GM12878 (cell line): ENCODE measurements around the gene LEMD3. TPM values are rescaled to one million over a fixed set of nuclear protein-coding genes. Genes with fewer than 3 reads are reported as not detected.
A peak's percentile ranks its signal among the peaks of the same experiment; 100 is the strongest.

Source experiments
- ATAC-seq: fragments of 200-7000 bp; cut with Tn5 transposase; 3 replicates; pipeline ENCODE4 v1.9.1; 2020; ENCODE audit warnings: mild to moderate bottlenecking, moderate library complexity
- BruUV-seq: library from RNA; stranded (reverse); fragments of 400-500 nt; replicated peaks from 2 replicates; lab custom pipeline; 2021; lab: Mats Ljungman, UMichigan
- CTCF ChIA-PET: fragments of 300-600 bp; sonication (Branson Sonifier 250); formaldehyde crosslinking; extraction: SDS; loops from one replicate; lab custom pipeline; 2021; ENCODE audit warnings: inconsistent platforms; lab: Yijun Ruan, JAX
- POLR2A ChIA-PET: fragments of 350-600 bp; formaldehyde crosslinking; extraction: SDS; loops from one replicate; lab custom pipeline; 2021; ENCODE audit warnings: inconsistent platforms; lab: Charles Lee
- RAD21 ChIA-PET: fragments of 300-600 bp; sonication (Branson Sonifier 250); formaldehyde crosslinking; loops from one replicate; lab custom pipeline; 2023; ENCODE audit warnings: antibody characterized with exemption; ENCODE audit not compliant: unreplicated experiment; lab: Charles Lee
- SMC1A ChIA-PET: fragments of 300-600 bp; sonication (Branson Sonifier 250); formaldehyde crosslinking; loops from one replicate; lab custom pipeline; 2023; ENCODE audit not compliant: unreplicated experiment, uncharacterized antibody; lab: Charles Lee
- DNase-seq: peaks from one replicate; pipeline ENCODE4 v3.0.0-alpha.2; 2011; ENCODE audit warnings: low read depth, low spot score
- FAIRE-seq: peaks from 3 replicates; lab custom pipeline; 2011; peaks lifted over from hg19 to GRCh38; lab: Jason Lieb, UNC
- H2AFZ ChIP-seq: 2 replicates; pipeline ENCODE4 v1.6.0; 2011; ENCODE audit warnings: low read depth, low read length, control low read depth; ENCODE audit not compliant: control insufficient read depth
- H3K27ac ChIP-seq: 2 replicates; pipeline ENCODE4 v1.5.1; 2011; ENCODE audit warnings: control low read depth; ENCODE audit not compliant: control insufficient read depth, insufficient read depth
- H3K27me3 ChIP-seq, 2 experiments: replicated peaks in 1 of 2; 2 replicates each; pipeline versions ENCODE4 v1.6.0 to v1.6.1; 2011; ENCODE audit warnings: low read length in 1 of 2; ENCODE audit not compliant: control insufficient read depth in 2 of 2, insufficient read depth in 2 of 2
- H3K36me3 ChIP-seq, 2 experiments: 2 replicates each; pipeline ENCODE4 v1.5.1; 2011; ENCODE audit warnings: low read length in 1 of 2; ENCODE audit not compliant: control insufficient read depth in 2 of 2, insufficient read depth in 2 of 2
- H3K4me1 ChIP-seq: 2 replicates; pipeline ENCODE4 v1.6.1; 2011; ENCODE audit warnings: mild to moderate bottlenecking, low read length, moderate library complexity, mixed read lengths; ENCODE audit not compliant: control insufficient read depth, insufficient read depth
- H3K4me2 ChIP-seq: 2 replicates; pipeline ENCODE4 v1.6.0; 2011; ENCODE audit warnings: control low read depth; ENCODE audit not compliant: control insufficient read depth, insufficient read depth
- H3K4me3 ChIP-seq: fragments of 200-600 bp; sonication (generic); 2 replicates; pipeline ENCODE4 v1.5.1; 2016
- H3K79me2 ChIP-seq: 2 replicates; pipeline ENCODE4 v1.6.0; 2011; ENCODE audit warnings: low read length; ENCODE audit not compliant: control insufficient read depth, insufficient read depth
- H3K9ac ChIP-seq: 2 replicates; pipeline ENCODE4 v1.8.0; 2011; ENCODE audit warnings: low read length, control low read depth, mixed read lengths; ENCODE audit not compliant: control insufficient read depth, insufficient read depth
- H3K9me3 ChIP-seq: replicated peaks from 3 replicates; pipeline ENCODE4 v1.5.1; 2011; ENCODE audit warnings: mild to moderate bottlenecking, low read length; ENCODE audit not compliant: control insufficient read depth, insufficient read depth
- H4K20me1 ChIP-seq: 2 replicates; pipeline ENCODE4 v1.6.0; 2011; ENCODE audit not compliant: control insufficient read depth, insufficient read depth
- ESRRA ChIP-seq: IDR thresholded peaks from 2 replicates; pipeline ENCODE4 v1.6.1; 2012; ENCODE audit warnings: mild to moderate bottlenecking, low read length, improper control_type of control experiment
- FOXM1 ChIP-seq: IDR thresholded peaks from 2 replicates; pipeline ENCODE4 v1.6.1; 2012; ENCODE audit warnings: low read depth, mild to moderate bottlenecking, inconsistent platforms, low read length, moderate library complexity
- PBX3 ChIP-seq: IDR thresholded peaks from 2 replicates; pipeline ENCODE4 v1.6.1; 2011; ENCODE audit warnings: mild to moderate bottlenecking, low read depth, low read length, moderate library complexity; ENCODE audit not compliant: insufficient replicate concordance
- PKNOX1 ChIP-seq: fragments of 450-650 bp; IDR thresholded peaks from 2 replicates; pipeline ENCODE4 v1.6.1; 2016; ENCODE audit warnings: mild to moderate bottlenecking
- POU2F2 ChIP-seq: IDR thresholded peaks from 3 replicates; pipeline ENCODE4 v1.6.1; 2011; ENCODE audit warnings: low read depth, mild to moderate bottlenecking, low read length, borderline replicate concordance
- SRF ChIP-seq, 2 experiments: IDR thresholded peaks; 2 replicates each; pipeline ENCODE4 v1.6.1; 2011; ENCODE audit warnings: low read depth in 2 of 2, low read length in 2 of 2, mild to moderate bottlenecking in 1 of 2, moderate library complexity in 1 of 2
- SUPT20H ChIP-seq: IDR thresholded peaks from 2 replicates; pipeline ENCODE4 v1.6.1; 2011; ENCODE audit warnings: low read depth, mild to moderate bottlenecking, low read length, moderate library complexity, borderline replicate concordance; ENCODE audit not compliant: control insufficient read depth
- WRNIP1 ChIP-seq: IDR thresholded peaks from 2 replicates; pipeline ENCODE4 v1.6.1; 2011; ENCODE audit warnings: low read depth, low read length, improper control_type of control experiment, borderline replicate concordance
- YY1 ChIP-seq: IDR thresholded peaks from 2 replicates; pipeline ENCODE4 v1.6.1; 2011; ENCODE audit warnings: low read depth, mild to moderate bottlenecking, low read length
- ZBED1 ChIP-seq: IDR thresholded peaks from 2 replicates; pipeline ENCODE4 v1.6.1; 2016; ENCODE audit warnings: borderline replicate concordance
- WGBS: methylation state at CpG from one replicate; pipeline ENCODE4 v1.1.6; 2016; ENCODE audit warnings: low lambda C conversion rate; ENCODE audit not compliant: insufficient replicate concordance, insufficient coverage; ENCODE audit errors: missing lambda C conversion rate; 5-methylcytosine and 5-hydroxymethylcytosine counted together
- in situ Hi-C: fragments of 300-500 bp; cut with MboI; formaldehyde crosslinking; loops from 9 replicates; pipeline ENCODE4 v1.14.3; 2018; ENCODE audit warnings: mixed read lengths
- intact Hi-C: fragments of 100-400 bp; cut with micrococcal nuclease; formaldehyde crosslinking; loops from one replicate; pipeline ENCODE4 v1.14.2; 2022; ENCODE audit not compliant: unreplicated experiment
- polyA plus RNA-seq, 11 experiments: library from polyadenylated mRNA; depleted of rRNA in 4 of 11; unstranded in 6 of 11; stranded (reverse) in 5 of 11; fragments of >200 nt; fragmentation: Nextera tagmentation in 4 of 11; fragmentation: Illumina TruSeq in 1 of 11; extraction: Ambion mirVana in 4 of 11; extraction: Trizol in 1 of 11; gene quantifications; 1 replicate in 1 of 11; 2 replicates in 10 of 11; pipeline versions ENCODE4 v1.2.1 to v1.2.3, GENCODE V29; 2011 to 2016; ENCODE audit warnings: inconsistent platforms in 2 of 11, missing spikeins in 2 of 11, low read depth in 1 of 11
- total RNA-seq, 4 experiments: library from RNA; depleted of rRNA in 3 of 4; stranded (reverse); fragments of >200 nt in 3 of 4; fragmentation: Illumina TruSeq in 1 of 4; extraction: Trizol in 1 of 4; gene quantifications; 2 replicates each; pipeline versions ENCODE4 v1.2.1 to v1.2.3, GENCODE V29; 2013 to 2021

LEMD3 gene
- total and polyA plus RNA-seq, 10 of the 15 experiments (the other 5 are each of a cell fraction or from before 2014, with no cell fraction given): 7.5 to 26.0 (median 16.5) TPM

GRCh38 chr12:65200007-65200665 lies 30.8 kb downstream of the LEMD3 start:
- ChIA-PET SMC1A (interaction anchor here (1.3 kb wide), 1 partner anchor 20 kb away, joined by 3 read pairs; no protein-coding TSS in a partner anchor), RAD21 (no interaction called here), POLR2A (no interaction called here), CTCF (interaction anchor here (1.3 kb wide), 1 partner anchor 9 kb away, joined by 5 read pairs; no protein-coding TSS in a partner anchor)
- H3K4me3 ChIP-seq: no peak overlapping the region
- DNase-seq (no peak), FAIRE-seq (no peak), ATAC-seq (peak; percentile 34)
- no peak overlapping the region for H3K4me2 ChIP-seq
- no peaks in the 10 kb centered on the region for H3K27me3 ChIP-seq
- no peaks in the 10 kb centered on the region for H4K20me1 ChIP-seq
- no peak overlapping the region for H3K9ac ChIP-seq
- BruUV-seq: no TSS peak
- no peak overlapping the region for H2AFZ ChIP-seq
- H3K36me3 ChIP-seq: peaks cover 0 to 6% of the 10 kb centered on the region in 2 experiments; a peak in 3 of 4 replicates
- peaks cover 8% of the 10 kb centered on the region; the same call in 2 of the 3 replicates for H3K9me3 ChIP-seq
- H3K4me1 ChIP-seq: peaks cover 6% of the 10 kb centered on the region
- in situ Hi-C loops (no loop called here), intact Hi-C loops (no loop called here)
- H3K27ac ChIP-seq: no peak overlapping the region
- peaks cover 51% of the 10 kb centered on the region for H3K79me2 ChIP-seq
- WGBS: 91% methylated on average over 6 of the region's 6 CpGs
- TF ChIP-seq PKNOX1: peak; percentile 63
- no peak for TF ChIP-seq YY1
- TF ChIP-seq, all 136 proteins: peak for 1

- H3K27me3 ChIP-seq: no peaks in the 10 kb centered on the region
- no peak for DNase-seq
- peaks cover 58% of the 10 kb centered on the region for H3K79me2 ChIP-seq
- no peak for FAIRE-seq
- no peak overlapping the region for H3K9ac ChIP-seq
- H4K20me1 ChIP-seq: no peaks in the 10 kb centered on the region
- intact Hi-C loops (no loop called here), in situ Hi-C loops (no loop called here)
- no peaks in the 10 kb centered on the region; the same call in 1 of the 3 replicates for H3K9me3 ChIP-seq
- ATAC-seq: no peak
- SMC1A ChIA-PET: interaction anchor here (1.3 to 2.0 kb wide), 2 partner anchors 10 to 31 kb away, joined by 3 to 5 read pairs; no protein-coding TSS in a partner anchor
- H2AFZ ChIP-seq: no peak overlapping the region
- BruUV-seq: no TSS peak
- no peak overlapping the region for H3K4me3 ChIP-seq
- H3K27ac ChIP-seq: no peak overlapping the region
- TF ChIP-seq PBX3 (no peak), POU2F2 (no peak), ZBED1 (no peak), SUPT20H (no peak), ESRRA (no peak), WRNIP1 (no peak), FOXM1 (no peak), SRF (IDR thresholded peaks at IDR 0.05; ENCODE audit: low read depth in 2 of 2, low read length in 2 of 2) (no peak)
- no peak overlapping the region for H3K4me2 ChIP-seq
- peaks cover 0 to 6% of the 10 kb centered on the region in 2 experiments; a peak in 3 of 4 replicates for H3K36me3 ChIP-seq
- H3K4me1 ChIP-seq: peaks cover 11% of the 10 kb centered on the region
- POLR2A ChIA-PET: interaction anchor here (0.6 to 1.5 kb wide), 2 partner anchors 34 to 94 kb away, joined by 4 to 5 read pairs; partner anchors contain the start of gene LEMD3
- CTCF ChIA-PET: interaction anchor here (0.8 to 1.6 kb wide), 2 partner anchors 8 to 37 kb away, joined by 3 read pairs; no protein-coding TSS in a partner anchor
- RAD21 ChIA-PET: interaction anchor here (1.0 to 1.2 kb wide), 2 partner anchors 34 to 47 kb away, joined by 3 to 4 read pairs; partner anchors contain the start of gene LEMD3
These were observed 34.0 kb downstream of the LEMD3 start for GRCh38 chr12:65203376-65203775.
